Activated CD8-positive, alpha-beta memory T cell treated with anti-CD3 and anti-CD28 coated beads for 36 hours (primary cell): Measurements from ENCODE around the gene CRMP1. TPM values are rescaled to one million over a fixed set of nuclear protein-coding genes. Genes with fewer than 3 reads are reported as not detected.

Source experiments
- CTCF ChIA-PET: fragments of 350-600 bp; sonication (Branson Sonifier 250); formaldehyde crosslinking; loops from one replicate; lab custom pipeline; 2021; ENCODE audit warnings: antibody characterized with exemption; lab: Charles Lee
- POLR2A ChIA-PET: fragments of 350-600 bp; sonication (Branson Sonifier 250); formaldehyde crosslinking; loops from one replicate; lab custom pipeline; 2021; ENCODE audit warnings: antibody characterized with exemption; lab: Charles Lee
- total RNA-seq, 2 experiments: library from RNA; stranded (reverse); gene quantifications; one replicate each; pipeline ENCODE4 v1.2.3, GENCODE V29; 2021

The CRMP1 gene
- total RNA-seq, 2 experiments from 2014 or later: not detected

- ChIA-PET POLR2A (no interaction called here), CTCF (no interaction called here)
Measured at GRCh38 chr4:5810151-5810550, 82.7 kb downstream of the CRMP1 start.

DNA sequence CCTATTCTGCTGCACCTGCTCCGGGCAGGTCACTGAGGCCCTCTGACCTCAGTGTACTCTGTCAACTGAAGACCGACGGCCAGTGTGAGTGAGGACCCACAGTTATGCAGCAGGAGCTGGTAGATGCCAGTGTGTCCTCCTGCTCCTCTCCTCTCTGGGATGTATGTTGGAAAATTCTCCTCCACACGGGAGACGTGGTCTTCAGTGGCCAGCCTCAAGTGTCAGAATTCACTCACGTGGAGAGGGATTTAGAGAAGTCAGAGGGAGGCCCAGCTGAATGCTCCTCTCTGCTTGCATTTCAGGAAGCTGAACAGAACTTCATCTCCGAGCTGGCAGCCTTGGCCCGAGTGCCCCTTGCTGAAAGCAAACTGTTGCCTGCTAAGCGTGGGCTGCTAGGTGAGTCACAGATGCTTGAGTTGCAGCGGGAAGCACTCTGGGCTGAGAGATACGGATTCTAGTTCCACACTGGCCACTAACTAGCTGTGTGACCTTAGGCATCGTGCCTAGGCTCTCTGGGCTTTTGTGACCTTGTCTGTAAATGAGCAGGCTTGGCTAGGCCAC lies 83.6 kb downstream of the CRMP1 start:
- ChIA-PET CTCF (no interaction called here), POLR2A (no interaction called here)

GRCh38 chr4:5808081-5808741 lies 84.7 kb downstream of the CRMP1 start:
- CTCF ChIA-PET: no interaction called here
- POLR2A ChIA-PET: no interaction called here

DNA sequence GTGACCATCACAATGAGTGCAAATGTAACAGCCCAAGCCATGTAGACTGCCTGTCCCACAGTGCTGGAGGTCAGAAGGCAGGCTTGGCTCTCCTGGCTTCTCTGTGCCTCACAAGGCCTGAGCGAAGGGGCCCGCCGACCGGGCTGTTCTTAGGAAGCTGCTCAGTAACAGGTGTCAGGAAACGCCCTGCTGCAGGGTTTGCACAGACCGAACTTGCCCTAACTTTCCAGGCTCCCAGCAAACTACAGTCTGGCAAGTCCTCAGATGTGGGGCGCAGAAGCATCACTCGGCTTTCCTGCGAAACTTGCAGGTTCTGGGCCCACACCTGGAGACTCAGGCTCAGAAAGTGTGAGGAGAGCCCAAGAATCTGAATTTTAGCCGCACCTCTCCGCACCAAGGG lies 87.6 kb downstream of the CRMP1 start:
- ChIA-PET CTCF (interaction anchor here (0.6 kb wide), 1 partner anchor 49 kb away, joined by 3 read pairs; no protein-coding TSS in a partner anchor), POLR2A (no interaction called here)

DNA sequence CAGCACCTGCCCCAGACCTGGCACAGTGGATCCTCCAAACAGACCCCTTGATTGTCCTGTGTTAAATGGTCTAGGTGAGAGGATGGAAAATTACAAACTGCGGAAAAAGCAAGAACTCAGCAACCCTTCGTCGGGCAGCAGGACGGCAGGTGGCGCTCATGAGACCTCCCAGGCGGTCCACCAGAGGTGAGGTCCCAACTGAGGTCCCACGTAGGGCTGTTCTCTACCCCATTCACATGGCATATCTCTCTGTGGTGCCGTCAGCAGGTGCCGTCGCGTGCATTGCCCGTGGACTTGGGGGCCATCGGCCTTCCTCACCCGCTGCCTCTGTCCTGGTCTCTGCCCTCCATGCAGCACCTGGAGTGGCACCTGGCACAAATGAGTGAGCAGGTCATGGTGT lies 88.2 kb downstream of the CRMP1 start:
- CTCF ChIA-PET: no interaction called here

DNA sequence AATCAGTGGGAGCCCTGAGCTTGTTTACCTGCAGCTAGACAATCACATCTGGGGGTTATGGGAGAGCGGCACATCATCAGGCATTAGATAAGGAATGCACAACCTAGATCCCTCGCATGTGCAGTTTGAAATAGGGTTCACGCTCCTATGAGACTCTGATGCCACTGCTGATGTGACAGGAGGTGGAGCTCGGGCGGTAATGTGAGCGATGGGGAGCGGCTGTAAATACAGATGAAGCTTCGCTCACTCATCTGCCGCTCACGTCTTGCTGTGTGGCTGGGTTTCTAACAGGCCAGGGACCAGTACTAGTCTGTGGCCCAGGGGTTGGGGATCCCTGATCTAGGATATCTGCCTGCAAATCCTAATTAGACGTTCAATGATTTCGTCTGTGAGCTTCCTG lies 90.3 kb downstream of the CRMP1 start:
- ChIA-PET CTCF (no interaction called here), POLR2A (no interaction called here)

More for the DNA sequence above, 88.2 kb downstream of the CRMP1 start:
- POLR2A ChIA-PET: no interaction called here

GRCh38 chr4:5801696-5802095 lies 91.2 kb downstream of the CRMP1 start:
- ChIA-PET POLR2A (no interaction called here), CTCF (no interaction called here)

GRCh38 chr4:5800496-5800895 lies 92.4 kb downstream of the CRMP1 start:
- CTCF ChIA-PET: no interaction called here
- POLR2A ChIA-PET: no interaction called here

GRCh38 chr4:5799406-5799805 lies 93.5 kb downstream of the CRMP1 start:
- ChIA-PET POLR2A (no interaction called here), CTCF (no interaction called here)

DNA sequence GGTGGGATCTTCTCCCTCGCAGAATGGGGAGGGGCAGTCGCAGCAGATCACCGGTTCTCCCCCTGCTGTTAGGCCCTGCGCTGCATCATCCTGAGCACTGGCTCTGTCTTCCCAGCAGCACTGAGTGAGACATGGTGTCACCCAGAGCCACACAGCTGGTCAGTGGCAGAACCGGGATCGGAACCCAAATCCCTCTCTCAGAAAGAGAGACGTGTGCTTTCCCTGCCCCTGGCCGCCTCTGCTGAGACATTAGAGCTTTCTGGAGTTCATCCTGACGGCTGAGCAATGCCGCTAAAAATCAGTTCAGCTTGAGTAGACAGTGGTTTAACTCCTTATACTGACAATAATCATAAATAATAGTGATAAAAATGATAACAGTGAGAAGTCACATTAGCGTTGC lies 93.9 kb downstream of the CRMP1 start:
- ChIA-PET POLR2A (no interaction called here), CTCF (no interaction called here)

DNA sequence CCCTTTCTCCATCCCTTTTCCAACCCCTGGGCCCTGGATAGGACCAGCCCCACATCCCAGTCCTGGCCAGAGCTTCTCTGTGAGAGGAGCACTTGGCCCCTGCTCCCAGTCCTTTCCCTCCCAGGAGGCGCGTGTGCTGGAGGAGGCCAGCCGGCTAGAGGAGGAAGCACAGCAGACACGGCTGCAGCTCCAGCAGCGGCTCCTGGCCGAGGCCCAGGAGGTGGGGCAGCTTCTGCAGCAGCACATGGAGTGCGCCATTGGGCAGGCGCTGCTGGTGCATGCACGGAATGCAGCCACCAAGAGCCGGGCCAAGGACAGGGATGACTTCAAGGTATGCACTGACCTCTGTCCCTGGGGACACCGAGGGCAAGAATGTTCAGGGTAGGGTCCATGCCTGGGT lies 94.4 kb downstream of the CRMP1 start:
- CTCF ChIA-PET: no interaction called here

GRCh38 chr4:5797866-5798265 lies 95.0 kb downstream of the CRMP1 start:
- ChIA-PET CTCF (no interaction called here), POLR2A (no interaction called here)

More for the DNA sequence above, 94.4 kb downstream of the CRMP1 start:
- POLR2A ChIA-PET: no interaction called here

GRCh38 chr4:5796976-5797375 lies 95.9 kb downstream of the CRMP1 start:
- POLR2A ChIA-PET: no interaction called here
- CTCF ChIA-PET: no interaction called here

DNA sequence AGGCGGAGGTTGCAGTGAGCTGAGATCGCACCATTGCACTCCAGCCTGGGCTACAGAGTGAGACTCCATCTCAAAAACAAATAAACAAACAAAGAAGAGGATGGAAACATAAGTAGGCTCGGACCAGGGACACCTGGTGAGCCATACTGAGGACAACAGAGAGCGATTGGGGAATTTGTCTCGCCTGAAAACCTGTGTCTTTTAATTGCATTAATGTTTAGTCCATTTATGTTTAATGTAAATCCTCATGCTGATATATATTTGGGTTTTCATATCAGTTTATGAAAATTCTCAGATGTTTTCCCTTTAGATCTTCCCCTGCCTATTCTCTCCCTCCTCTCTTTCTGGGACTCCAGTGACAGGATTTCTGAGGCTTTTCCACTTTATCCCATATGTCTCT lies 97.3 kb downstream of the CRMP1 start:
- ChIA-PET CTCF (no interaction called here), POLR2A (no interaction called here)

DNA sequence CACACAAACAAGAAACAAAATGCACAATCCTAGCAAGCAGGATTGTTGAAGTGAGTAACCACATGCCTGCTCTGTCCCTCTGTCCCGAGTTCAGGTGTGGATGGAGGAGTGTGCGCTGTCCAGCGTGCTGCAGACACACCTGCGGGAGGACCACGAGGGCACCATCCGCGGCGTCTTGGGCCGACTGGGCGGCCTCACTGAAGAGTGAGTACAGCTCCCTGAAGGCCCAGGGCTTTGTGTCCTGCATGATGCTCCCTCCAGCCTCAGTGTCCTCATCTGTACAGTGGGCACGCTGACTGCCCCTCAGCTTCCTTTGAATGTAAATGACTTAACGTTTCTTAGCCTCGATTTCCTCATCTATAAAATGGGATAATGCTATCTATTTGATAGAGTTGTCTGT lies 99.4 kb downstream of the CRMP1 start:
- ChIA-PET CTCF (no interaction called here), POLR2A (no interaction called here)

GRCh38 chr4:5791654-5792053 lies 101.2 kb downstream of the CRMP1 start:
- ChIA-PET CTCF (no interaction called here), POLR2A (no interaction called here)

DNA sequence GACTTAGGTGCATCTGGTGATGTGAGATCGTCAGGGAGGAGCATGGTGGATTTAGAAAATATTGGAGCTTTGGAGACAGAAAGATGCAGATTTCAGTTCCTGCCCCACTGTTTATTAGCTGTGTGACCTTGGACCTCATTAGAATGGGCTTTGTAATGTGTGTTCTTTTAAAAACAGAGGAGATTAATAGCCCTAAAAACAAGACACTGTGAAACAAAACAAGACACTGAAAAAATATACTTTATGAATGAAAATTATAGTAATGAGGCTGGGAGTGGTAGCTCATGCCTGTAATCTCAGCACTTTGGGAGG lies 102.4 kb downstream of the CRMP1 start:
- CTCF ChIA-PET: no interaction called here
- POLR2A ChIA-PET: no interaction called here

GRCh38 chr4:5789141-5789540 lies 103.7 kb downstream of the CRMP1 start:
- ChIA-PET CTCF (no interaction called here), POLR2A (no interaction called here)

GRCh38 chr4:5788144-5788543 lies 104.7 kb downstream of the CRMP1 start:
- POLR2A ChIA-PET: no interaction called here
- CTCF ChIA-PET: no interaction called here

GRCh38 chr4:5787311-5787710 lies 105.6 kb downstream of the CRMP1 start:
- ChIA-PET POLR2A (no interaction called here), CTCF (no interaction called here)

DNA sequence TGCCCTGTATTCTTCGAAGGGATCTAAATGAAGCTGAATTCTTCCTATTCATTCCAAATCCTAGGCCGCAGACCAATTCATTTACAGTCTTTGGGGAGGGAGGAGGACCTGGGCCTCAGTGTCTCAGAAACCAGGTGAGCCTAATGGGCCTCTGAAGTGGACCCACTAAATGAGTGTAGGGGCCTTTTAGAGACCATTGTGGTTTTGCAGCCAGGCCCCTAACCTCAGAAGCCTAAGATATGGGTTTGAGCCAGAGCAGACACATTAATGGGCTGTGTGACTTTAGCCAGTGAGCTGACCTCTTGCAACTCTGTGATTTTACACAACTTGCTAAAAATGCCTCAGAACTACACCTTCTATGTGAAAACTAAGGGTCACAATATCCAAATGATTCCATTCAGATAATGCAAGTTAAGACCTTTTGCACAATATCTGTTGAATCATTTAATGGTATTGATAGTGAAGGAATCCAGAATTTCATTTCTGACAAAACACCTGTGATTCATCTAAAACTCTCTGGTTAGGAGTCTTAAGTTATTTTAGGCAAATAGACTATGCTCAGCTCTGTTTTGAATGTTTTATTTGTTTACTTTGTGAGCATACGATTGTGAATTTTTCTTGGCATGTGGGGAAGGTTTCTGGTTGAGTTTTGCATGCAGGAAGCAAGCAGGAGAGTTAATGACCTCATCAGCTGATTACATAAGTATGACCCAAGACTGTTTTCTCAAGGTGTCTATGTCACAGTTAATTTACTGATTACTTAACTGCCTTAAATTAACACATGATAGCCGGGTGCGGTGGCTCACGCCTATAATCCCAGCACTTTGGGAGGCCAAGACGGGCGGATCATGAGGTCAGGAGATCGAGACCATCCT lies 106.8 kb downstream of the CRMP1 start:
- CTCF ChIA-PET: no interaction called here
- POLR2A ChIA-PET: no interaction called here
